VCaP (cell line): Measurements from ENCODE around the gene MYL3.
A peak's percentile ranks its signal among the peaks of the same experiment; 100 is the strongest.

ENCODE experiments used
- H3K27ac ChIP-seq: fragments of 450-650 bp; 2 replicates; pipeline ENCODE4 v1.5.1; 2017
- CTCF ChIP-seq: fragments of 450-650 bp; conservative IDR thresholded peaks from 2 replicates; pipeline ENCODE4 v1.5.1; 2017; ENCODE audit warnings: mild to moderate bottlenecking, moderate library complexity

Gene MYL3

GRCh38 chr3:46866720-46867549 is 3.7 kb upstream of the MYL3 start:
- peak; percentile 86 for TF ChIP-seq CTCF
- no peak overlapping the region for H3K27ac ChIP-seq

GRCh38 chr3:46866032-46866595 is 2.9 kb upstream of the MYL3 start:
- no peak for TF ChIP-seq CTCF
- H3K27ac ChIP-seq, result no peak overlapping the region

GRCh38 chr3:46865546-46865945 is 2.3 kb upstream of the MYL3 start:
- no peak overlapping the region for H3K27ac ChIP-seq
- TF ChIP-seq CTCF, result no peak

GRCh38 chr3:46865031-46865507 is 1.8 kb upstream of the MYL3 start:
- no peak overlapping the region for H3K27ac ChIP-seq
- TF ChIP-seq CTCF, result no peak

- TF ChIP-seq CTCF, result no peak
- no peak overlapping the region for H3K27ac ChIP-seq
Observed at GRCh38 chr3:46864061-46864881, 1.0 kb upstream of the MYL3 start.

GRCh38 chr3:46862369-46863025 is 747 bp downstream of the MYL3 start:
- TF ChIP-seq CTCF, result no peak
- no peak overlapping the region for H3K27ac ChIP-seq
